Activated CD4-positive, alpha-beta T cell treated with anti-CD3 and anti-CD28 coated beads, Interleukin-10, Interleukin-2, amounts not matched to agents 100 ng/mL and 50 ng/mL, durations not matched to agents 16 hours and 8 hours (primary cell): ENCODE results near the gene BCKDHA.
"Not testable (repeated sequence)": the region's sequence is repeated elsewhere in the genome, so short reads cannot be mapped to it uniquely, and the experiment has no call there.

ENCODE experiments used
- DNase-seq: peaks from one replicate; pipeline ENCODE4 v3.0.0-alpha.2; 2020

The BCKDHA gene

GRCh38 chr19:41408256-41408655 is 10.6 kb downstream of the BCKDHA start:
- no peak for DNase-seq

- not testable (repeated sequence) for DNase-seq
These were observed 11.2 kb downstream of the BCKDHA start for GRCh38 chr19:41408846-41409245.

GRCh38 chr19:41409288-41409687 is 11.7 kb downstream of the BCKDHA start:
- DNase-seq = no peak

- no peak for DNase-seq
These were observed 12.9 kb downstream of the BCKDHA start for GRCh38 chr19:41410336-41411054.

GRCh38 chr19:41411100-41411967 is 13.7 kb downstream of the BCKDHA start:
- DNase-seq = no peak

GRCh38 chr19:41411968-41412265 is 14.3 kb downstream of the BCKDHA start:
- DNase-seq = no peak

- DNase-seq = no peak
These were observed 15.3 kb downstream of the BCKDHA start for GRCh38 chr19:41412953-41413352.

- DNase-seq = no peak
These were observed 16.3 kb downstream of the BCKDHA start for GRCh38 chr19:41413947-41414346.

- DNase-seq = no peak
These were observed 16.8 kb downstream of the BCKDHA start for GRCh38 chr19:41414461-41414860.

- DNase-seq = no peak
These were observed 17.5 kb downstream of the BCKDHA start for GRCh38 chr19:41415154-41415571.

- no peak for DNase-seq
These were observed 18.6 kb downstream of the BCKDHA start for GRCh38 chr19:41416194-41416674.

- DNase-seq = no peak
These were observed 22.7 kb downstream of the BCKDHA start for GRCh38 chr19:41420101-41420880.

- DNase-seq = no peak
These were observed 23.7 kb downstream of the BCKDHA start for GRCh38 chr19:41421314-41421713.

- no peak for DNase-seq
These were observed 24.4 kb downstream of the BCKDHA start for GRCh38 chr19:41421973-41422372.

- no peak for DNase-seq
These were observed 24.8 kb downstream of the BCKDHA start for GRCh38 chr19:41422456-41422855.

- DNase-seq = no peak
These were observed 25.3 kb downstream of the BCKDHA start for GRCh38 chr19:41422955-41423354.

- no peak for DNase-seq
These were observed 26.9 kb downstream of the BCKDHA start for GRCh38 chr19:41424335-41425173.

GRCh38 chr19:41425174-41426115 is 27.8 kb downstream of the BCKDHA start:
- no peak for DNase-seq

GRCh38 chr19:41426116-41426841 is 28.7 kb downstream of the BCKDHA start:
- no peak for DNase-seq

GRCh38 chr19:41426952-41427646 is 29.5 kb downstream of the BCKDHA start, which contains the start of gene B3GNT8:
TSS of gene B3GNT8 (minus strand) at chr19:41427374. CDS start at chr19:41426778, 596 bp downstream.
- DNase-seq = peak; percentile 55
